Germinal center (tissue), 1 donor: Measurements from ENCODE around the gene GIPR.
"Not testable (repeated sequence)": the region's sequence is repeated elsewhere in the genome, so short reads cannot be mapped to it uniquely, and the experiment has no call there.

Source experiments
- DNase-seq: peaks from one replicate; pipeline ENCODE4 v3.0.0; 2012; ENCODE audit warnings: mixed read lengths, low spot score

Gene GIPR

DNA sequence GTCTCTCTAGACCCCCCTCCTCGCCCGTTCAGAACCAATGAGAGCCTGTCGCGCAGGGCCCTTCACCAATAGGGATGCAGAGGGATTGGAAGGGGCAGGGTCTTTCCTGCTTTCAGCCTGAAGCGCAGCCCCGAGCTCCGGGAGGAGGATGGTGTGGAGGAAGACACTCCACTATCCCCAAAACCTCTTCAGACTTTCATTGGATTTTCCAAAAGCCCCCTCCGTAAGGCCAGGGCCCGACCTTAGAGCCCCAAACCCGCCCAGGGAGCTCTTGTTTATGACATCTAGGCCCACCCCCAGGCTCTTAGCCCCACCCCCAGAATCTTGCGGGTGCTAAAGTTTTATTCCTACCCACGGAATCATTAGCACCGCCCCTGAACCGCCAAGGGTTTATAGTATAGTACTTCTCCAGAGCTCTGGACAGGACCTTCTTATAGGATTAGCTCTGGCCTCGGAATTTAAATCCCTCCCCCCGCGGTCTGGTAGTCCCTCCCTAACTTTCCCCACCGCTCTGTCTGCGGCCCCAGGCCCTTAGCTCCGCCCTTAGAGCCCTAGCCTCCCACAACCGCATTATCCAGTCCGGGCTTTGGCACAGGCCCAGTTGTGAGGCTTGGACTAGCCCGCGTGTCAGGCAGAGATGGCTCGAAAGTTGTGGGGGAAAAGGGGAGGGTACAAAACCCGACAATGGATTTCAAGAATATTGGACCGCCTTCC, 22.2 kb upstream of the GIPR start:
- peak; percentile 97 for DNase-seq

DNA sequence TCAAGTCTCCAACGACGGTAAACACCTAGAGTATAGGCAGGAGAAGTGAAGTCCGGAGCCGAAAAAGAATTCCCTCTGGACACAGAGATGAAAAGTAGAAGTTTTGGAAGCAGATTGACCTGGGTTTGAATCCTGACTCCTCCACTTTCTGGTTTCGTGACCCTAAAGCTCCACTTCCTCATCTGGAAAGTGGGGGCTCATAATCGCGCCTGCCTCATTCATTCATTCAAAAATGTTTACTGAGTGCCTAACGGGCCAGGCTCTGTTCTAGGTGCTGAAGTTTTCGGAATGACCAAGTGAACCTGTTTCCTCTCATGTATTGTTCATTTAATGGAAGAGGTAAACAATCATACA, 21.7 kb upstream of the GIPR start:
- DNase-seq = no peak

DNA sequence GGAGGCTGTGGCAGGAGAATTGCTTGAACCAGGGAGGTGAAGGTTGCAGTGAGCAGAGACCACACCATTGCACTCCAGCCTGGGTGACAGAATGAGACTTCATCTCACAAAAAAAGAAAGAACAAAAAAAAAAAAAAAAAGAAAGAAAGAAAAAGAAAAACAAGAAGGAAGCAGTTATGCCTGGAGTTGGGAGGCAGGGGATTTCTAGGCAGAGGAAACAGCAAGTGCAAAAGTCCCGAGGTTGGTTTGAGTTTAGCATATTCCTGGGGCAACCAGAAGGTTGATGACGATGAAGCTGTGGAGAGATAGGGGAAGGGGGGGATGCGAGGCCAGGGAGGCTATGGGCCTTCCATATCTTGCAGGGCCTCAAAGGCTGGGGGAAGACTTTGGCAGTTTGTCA, 17.3 kb upstream of the GIPR start:
- DNase-seq = no peak

DNA sequence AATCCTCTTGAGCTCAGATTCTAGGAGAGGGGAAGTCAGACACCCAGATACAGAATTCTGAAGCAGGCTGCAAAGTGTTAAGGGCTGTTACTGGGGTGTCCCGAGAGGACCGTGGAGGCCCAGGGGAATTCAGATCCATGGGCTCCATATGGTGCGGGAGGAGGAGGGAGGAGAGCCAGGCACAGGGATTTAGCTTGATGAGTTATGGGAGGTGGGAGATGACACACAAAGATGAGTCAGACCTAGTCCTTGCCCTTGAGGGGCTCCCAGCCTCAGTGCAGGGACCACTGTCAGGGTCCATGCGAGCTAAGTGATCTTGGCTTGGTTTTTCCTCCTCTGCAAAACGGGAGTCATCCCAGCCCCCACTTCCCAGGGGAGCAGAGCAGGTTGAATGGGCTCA, 14.4 kb upstream of the GIPR start:
- DNase-seq = no peak

DNA sequence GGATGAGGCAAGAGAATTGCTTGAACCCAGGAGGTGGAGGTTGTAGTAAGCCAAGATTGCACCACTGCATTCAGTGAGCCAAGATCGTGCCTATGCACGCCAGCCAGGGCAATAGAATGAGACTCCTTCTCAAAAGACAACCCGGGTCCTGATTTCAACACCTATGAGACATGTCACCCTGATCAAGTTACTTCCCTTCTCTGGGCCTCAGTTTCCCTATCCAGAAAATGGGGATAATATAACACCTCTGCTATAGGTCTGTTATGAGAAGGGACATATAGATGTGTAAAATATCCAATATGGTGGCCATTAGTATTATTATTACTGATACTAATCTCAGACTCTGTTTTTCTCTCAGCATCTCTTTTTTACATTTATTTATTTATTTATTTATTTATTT, 12.9 kb upstream of the GIPR start:
- no peak for DNase-seq

DNA sequence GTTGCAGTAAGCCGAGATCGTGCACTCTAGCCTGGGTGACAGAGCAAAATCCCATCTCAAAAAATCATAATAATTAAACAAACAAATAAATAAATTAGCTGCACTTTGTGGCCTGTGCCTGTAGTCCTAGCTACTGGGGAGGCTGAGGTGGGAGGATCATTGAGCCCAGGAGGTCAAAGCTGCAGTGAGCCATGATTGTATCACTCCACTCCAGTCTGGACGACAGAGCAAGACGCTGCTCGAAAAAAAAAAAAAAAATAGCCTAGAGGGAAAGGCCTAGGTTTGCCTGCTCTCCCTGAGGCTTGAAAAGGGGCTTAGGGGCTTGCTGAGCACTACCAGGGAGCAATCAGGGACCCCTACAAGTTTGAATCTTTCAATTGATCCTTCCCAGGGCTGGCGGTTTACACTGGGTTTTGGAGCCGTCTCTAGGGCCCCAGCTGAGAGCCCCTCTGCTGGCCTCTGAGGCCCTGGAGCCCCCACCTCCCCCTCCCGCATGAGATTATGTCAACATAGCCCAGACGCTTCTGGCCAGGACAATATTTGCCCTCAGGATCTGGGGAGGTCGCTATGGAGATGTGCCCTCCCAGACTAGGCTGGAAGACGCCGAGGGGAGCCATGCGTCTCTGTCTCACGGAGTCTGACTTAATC, 10.4 kb upstream of the GIPR start:
- DNase-seq = no peak

DNA sequence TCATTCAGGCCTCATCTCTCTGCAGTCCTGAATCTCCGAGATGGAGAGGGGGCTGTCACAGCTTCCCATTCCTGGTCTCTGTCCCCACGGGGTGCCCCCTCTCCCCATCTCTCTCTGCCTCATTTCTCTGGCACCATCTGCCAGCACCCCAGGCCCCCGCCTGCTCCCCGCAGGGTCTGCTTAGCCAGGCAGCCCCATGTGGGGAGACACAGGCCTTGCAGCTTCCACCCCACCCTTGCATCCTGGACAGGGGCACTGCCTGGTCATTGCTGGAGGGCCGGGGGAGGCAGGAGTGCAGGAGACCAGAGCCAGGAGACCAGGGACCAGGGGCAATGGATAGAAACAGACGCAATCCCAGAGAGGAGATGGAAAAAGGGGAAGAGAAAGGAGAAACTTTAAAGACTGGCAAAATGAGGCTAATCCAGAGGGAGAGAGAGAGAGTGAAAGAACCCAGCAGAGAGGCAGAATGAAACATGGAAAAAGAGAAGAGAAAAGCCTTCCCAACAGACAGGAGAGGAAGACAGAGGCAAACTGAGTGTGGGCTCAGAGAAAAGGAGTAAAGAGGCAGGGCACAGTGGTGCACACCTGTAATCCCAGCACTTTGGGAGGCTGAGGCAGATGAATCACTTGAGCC, 8.8 kb upstream of the GIPR start:
- DNase-seq = no peak

DNA sequence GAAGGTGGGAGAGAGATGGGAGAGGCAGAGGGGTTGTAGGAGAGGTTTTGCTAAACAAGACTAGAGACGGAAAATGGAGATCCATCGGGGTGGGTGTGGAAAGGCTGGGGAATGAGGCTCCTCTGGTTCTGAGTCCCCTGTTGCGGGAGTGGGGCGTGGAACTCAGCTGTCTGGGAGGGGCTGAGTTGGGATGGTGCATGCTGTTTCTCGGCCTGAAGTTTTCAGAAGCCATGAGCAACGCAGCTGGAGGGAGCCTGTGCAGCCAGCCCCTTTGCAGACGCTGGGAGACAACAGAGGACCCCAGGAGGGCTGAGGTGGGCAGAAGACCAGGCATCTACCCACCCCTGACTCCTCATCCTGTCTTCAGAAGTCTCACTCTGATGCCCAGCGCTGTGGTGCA, 7.4 kb upstream of the GIPR start:
- DNase-seq = no peak

DNA sequence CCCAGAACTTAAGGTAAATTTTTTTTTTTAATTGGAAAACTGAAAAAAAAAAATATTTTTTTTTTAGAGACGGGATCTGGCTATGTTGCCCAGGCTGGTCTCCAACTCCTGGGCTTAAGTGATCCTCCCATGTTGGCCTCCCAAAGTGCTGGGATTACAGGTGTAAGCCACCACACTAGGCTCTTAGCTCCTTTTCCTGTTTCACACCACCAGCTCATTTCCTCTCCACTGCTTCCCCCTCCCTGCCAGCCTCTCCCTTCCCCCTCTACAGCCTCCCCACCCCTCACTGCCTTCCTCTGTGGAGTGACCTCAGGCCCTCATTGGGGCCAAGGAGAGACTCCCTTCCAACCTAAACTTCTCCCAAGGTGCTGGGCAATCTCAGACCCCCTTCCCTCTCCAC, 4.2 kb upstream of the GIPR start:
- no peak for DNase-seq

DNA sequence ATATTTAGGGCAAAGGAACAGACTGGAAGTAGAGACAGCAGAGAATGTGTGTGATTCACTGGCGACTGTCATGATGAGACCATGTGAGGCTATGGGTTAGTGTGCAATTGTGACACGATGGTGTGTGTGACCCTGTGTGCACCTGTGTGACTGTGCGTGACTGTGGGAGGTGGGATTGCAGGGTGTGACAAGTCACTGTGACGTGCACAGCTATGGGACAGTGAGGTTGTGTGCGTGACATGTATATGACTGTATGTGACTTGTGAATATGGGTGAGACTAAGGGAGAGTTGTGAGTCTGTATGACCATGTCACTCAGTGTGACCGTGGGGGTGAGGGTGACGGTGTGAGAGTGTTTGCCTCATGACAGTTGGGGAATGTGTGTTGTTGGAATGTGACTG, 3.4 kb upstream of the GIPR start:
- DNase-seq = no peak

DNA sequence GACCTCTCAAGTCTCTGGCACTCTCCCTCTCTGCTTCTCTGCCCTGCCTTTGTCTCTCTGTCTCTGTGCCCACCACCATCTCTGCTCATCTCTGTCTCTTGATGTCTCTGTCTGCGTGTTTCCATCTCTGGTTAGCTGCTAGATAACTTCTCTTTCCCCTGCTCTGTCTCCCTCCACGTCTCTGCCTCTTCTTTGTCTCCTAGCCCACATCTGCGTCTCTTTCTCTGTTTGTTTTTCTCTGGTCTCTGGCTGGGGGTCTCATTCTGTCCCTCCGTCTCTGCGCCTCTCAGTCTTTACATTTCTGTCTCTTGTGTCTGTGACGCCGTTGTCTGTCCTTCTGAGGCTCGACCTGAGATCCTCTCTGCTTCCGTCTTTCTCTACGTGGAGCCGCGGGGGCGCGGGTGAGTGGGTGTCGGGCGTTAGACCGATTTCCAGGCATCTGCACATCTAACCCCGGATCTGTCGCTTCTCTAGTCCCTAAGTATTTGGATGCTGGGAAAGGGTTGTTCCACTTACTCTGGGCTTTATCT, 386 bp downstream of the GIPR start:
- peak; percentile 24 for DNase-seq

DNA sequence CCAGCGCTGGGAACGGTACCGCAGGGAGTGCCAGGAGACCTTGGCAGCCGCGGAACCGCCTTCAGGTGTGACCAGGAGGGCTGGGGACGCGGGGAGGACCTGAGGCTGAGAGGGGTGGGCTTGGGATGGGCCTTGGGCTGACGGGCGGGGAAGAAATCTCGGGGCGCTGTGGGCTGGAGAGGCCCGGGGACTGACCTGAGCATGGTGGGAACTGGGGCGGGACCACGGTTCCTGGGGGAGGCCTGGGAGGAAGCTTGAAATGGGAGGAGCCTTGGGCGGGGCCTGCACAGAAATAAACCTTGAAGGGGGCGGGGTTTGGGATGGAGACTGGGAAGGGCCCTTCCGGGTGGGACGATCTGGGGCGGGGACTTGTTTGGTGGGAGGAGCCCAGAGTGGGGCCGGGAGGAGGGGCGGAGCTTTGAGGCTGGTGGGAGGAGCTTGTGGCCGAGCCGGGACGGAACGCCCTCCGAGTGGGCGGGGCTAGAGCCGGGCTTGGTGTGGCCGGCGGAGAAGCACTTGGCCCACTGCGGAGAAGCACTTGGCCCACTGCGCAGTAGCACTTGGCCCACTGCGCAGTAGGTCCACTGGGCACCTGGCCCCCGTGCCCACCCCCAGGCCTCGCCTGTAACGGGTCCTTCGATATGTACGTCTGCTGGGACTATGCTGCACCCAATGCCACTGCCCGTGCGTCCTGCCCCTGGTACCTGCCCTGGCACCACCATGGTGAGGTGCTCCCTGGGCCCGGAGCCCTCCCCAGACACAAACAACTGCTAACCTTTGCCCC, 2.8 kb downstream of the GIPR start:
- DNase-seq = peak; percentile 90

DNA sequence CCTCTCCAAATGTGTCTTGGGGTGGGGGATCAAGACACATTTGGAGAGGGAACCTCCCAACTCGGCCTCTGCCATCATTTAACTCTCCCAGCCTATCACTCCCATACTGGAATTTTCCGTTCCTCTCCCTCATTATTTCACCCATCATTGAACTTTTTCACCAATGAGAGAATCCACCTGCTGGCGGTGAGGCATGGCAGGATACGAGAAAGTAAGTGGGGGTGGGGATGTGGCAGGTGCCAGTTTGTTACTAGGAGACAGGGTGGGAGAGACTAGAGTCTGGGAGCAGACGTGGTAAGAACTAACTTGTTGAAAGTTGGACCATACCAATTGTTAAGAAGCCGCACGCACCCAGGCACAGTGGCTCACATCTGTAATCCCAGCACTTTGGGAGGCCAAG, 6.9 kb downstream of the GIPR start:
- DNase-seq = no peak

DNA sequence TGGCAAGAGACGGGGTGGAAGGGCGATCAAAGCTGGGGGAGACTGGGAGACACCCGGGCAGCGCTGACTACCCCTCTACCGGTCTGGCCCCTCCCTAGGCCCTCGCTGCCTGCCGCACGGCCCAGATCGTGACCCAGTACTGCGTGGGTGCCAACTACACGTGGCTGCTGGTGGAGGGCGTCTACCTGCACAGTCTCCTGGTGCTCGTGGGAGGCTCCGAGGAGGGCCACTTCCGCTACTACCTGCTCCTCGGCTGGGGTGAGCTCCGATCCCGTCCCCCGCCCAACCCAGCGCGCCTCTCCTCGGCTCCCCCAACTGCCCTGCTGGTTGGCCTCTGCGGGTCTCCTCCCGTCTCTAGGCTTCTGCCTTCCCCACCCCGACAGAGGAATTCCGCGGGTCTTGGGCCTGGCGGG, 8.8 kb downstream of the GIPR start:
- DNase-seq = peak; percentile 32

DNA sequence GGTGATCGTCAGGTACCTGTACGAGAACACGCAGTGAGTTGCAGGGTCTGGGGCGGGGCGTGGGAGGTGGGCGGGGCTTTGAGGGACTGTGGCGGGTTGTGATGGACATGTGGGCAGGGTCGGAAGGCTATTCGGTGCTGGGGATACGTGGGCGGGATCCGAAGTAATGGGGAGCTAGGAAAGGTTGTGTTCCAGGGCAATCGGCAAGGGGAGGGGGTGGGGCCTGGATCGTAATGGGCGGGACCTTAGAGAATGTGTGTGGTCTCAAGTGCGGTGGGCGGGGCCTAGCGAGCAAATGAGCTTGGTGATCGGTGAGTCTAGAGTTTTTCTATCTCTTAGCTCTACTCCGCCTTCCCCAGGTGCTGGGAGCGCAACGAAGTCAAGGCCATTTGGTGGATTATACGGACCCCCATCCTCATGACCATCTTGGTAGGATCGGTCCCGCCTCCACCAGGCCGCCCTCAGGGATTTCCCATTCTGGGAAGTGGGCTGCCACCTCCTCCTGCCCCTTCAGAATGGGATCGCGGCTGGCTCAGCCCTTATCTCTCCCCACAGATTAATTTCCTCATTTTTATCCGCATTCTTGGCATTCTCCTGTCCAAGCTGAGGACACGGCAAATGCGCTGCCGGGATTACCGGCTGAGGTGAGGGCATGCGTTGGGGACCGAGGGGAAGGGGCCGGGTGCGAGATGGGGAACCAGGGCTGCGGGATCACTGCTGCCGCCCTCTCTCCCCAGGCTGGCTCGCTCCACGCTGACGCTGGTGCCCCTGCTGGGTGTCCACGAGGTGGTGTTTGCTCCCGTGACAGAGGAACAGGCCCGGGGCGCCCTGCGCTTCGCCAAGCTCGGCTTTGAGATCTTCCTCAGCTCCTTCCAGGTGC, 9.6 kb downstream of the GIPR start:
- DNase-seq = peak; percentile 84

DNA sequence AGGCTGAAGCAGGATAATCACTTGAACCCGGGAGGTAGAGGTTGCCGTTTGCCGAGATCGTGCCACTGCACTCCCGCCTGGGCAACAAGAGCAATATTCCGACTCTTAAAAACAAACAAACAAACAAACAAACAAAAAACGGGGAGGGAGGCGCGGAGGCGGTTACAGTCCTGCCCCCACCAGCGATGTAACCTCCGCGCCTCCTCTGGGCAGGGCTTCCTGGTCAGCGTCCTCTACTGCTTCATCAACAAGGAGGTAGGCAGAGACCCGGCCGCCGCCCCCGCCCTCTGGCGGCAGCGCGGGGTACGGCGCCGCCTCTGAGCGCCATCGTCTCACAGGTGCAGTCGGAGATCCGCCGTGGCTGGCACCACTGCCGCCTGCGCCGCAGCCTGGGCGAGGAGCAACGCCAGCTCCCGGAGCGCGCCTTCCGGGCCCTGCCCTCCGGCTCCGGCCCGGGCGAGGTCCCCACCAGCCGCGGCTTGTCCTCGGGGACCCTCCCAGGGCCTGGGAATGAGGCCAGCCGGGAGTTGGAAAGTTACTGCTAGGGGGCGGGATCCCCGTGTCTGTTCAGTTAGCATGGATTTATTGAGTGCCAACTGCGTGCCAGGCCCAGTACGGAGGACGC, 13.5 kb downstream of the GIPR start:
- DNase-seq = peak; percentile 87

DNA sequence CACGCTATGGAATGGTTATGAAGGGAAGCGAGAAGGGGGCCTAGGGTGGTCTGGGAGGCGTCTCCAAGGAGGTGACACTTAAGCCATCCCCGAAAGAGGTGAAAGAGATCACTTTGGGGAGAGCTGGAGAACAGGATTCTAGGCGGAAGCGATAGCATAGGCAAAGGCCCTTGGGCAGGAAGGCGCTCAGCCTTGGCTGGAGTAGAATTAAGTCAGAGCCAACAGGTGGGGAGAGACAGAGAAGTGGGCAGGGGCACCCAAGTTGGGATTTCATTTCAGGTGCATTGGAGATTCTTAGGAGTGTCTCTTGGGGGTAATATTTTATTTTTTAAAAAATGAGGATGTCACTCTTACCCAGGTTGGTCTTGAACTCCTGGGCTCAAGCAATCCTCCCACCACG, 14.1 kb downstream of the GIPR start:
- DNase-seq = no peak

DNA sequence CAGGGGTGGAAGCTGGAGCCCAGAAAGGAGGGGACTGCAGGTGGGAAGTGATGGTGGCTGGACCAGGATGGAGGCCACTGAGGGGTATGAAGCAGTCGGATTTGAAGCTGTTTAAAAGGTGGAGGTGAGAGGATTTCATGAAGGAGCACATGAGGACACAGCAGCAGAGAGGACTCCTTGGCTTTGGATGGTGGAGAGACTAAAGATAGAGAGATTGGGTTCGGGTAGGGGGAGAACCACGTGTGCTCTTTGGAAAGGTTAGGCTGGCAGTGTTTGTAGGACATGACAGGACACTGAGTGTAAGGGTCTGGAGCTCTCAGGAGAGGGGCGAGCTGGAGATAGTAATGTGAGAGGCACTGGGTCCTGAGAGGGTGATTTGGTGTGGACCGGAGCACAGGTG, 14.9 kb downstream of the GIPR start:
- DNase-seq = no peak

DNA sequence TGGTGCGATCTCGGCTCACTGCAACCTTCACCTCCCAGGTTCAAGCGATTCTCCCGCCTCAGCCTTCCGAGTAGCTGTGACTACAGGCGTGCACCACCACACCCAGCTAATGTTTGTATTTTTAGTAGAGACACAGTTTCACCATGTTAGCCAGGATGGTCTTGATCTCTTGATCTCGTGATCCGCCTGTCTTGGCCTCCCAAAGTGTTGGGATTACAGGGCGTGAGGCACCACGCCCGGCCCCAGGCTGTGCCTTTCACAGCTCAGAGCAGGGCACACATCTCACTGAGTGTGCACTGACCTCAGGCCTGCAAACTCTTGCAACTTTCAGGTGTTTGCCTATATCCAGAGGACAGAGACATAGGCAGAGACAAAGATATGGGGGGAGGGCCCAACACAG, 17.0 kb downstream of the GIPR start:
- not testable (repeated sequence) for DNase-seq

DNA sequence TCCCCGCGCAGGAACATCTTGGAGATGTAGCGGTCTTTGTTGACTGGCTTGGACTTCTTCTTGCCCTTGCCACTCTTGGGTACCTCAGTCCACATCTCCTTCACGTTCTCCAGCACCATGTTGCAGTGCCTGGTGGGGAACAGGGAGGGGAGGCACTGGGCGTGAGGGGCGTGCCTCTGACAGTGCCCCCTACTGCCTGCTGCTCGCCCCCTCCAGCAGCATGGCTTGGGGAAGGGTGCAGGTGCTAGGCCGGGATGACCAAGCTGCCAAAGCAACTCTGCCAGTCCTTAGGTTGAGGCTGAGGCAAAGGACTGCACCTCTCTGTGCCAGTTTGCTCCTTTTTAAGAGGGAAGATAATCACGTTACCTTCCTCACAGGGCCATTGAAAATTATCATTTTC, 19.6 kb downstream of the GIPR start:
- DNase-seq = no peak

DNA sequence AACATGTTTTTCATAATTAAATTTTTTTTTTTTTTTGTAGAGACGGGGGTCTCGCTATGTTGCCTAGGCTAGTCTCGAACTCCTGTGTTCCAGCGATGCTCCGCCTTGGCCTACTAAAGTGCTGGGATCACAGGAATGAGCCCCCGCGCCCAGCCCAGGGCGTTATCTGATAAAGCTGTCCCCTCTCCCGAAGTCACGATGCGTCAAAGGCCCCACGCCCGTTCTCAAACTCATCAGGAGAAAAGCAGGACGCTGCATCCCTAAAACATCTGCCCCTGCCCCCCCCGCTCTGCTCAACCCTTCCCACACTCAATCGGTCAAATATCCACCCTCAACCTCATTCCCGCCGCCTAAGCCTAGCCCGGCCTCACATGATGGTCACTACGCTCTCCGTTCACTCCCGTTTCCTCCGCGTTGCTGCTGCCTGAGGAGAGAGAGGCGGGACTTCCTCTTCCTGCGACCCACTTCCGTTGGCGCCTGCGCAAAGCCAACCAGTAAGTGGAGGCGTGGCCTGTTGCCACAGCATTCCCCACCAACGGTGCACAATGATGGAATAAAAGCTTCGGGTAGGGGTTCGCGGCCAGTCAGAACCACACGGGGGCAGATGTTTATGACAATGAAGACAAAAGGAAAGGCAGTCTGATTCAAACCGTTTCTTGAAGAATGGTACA, 23.6 kb downstream of the GIPR start, which contains the start of gene SNRPD2:
Gene SNRPD2 (minus strand): TSS at position 438 of the 671 bp plus-strand sequence. CDS start 65 bp downstream, at position 373.
- DNase-seq = peak; percentile 92
